ENCODE data around the gene FLAD1.
A peak's percentile ranks its signal among the peaks of the same experiment; 100 is the strongest.

FLAD1 gene

GRCh38 chr1:154951901-154952657, 31.1 kb upstream of the FLAD1 start:
- no peak for DNase-seq (ENCODE audit: low read depth, low spot score)

GRCh38 chr1:154952664-154953063, 30.5 kb upstream of the FLAD1 start:
- no peak for DNase-seq (ENCODE audit: low read depth, low spot score)

GRCh38 chr1:154953611-154954038, 29.5 kb upstream of the FLAD1 start:
- DNase-seq (ENCODE audit: low read depth, low spot score), result no peak

GRCh38 chr1:154954541-154954940, 28.6 kb upstream of the FLAD1 start:
- DNase-seq (ENCODE audit: low read depth, low spot score), result no peak

GRCh38 chr1:154955039-154955717, 28.0 kb upstream of the FLAD1 start:
- DNase-seq (ENCODE audit: low read depth, low spot score), result no peak

- DNase-seq (ENCODE audit: low read depth, low spot score), result peak; percentile 60
Observed at GRCh38 chr1:154955718-154956543, 27.2 kb upstream of the FLAD1 start, which contains the start of gene PBXIP1. Gene PBXIP1, minus strand, starts transcription at chr1:154956099. Its CDS starts 2,378 bp downstream, at chr1:154953721.

- DNase-seq (ENCODE audit: low read depth, low spot score), result no peak
Observed at GRCh38 chr1:154956544-154956941, 26.6 kb upstream of the FLAD1 start.

- no peak for DNase-seq (ENCODE audit: low read depth, low spot score)
Observed at GRCh38 chr1:154957091-154957657, 26.0 kb upstream of the FLAD1 start.

- no peak for DNase-seq (ENCODE audit: low read depth, low spot score)
Observed at GRCh38 chr1:154958036-154958435, 25.1 kb upstream of the FLAD1 start.

GRCh38 chr1:154958681-154959425, 24.3 kb upstream of the FLAD1 start:
- DNase-seq (ENCODE audit: low read depth, low spot score), result no peak

- no peak for DNase-seq (ENCODE audit: low read depth, low spot score)
Observed at GRCh38 chr1:154959426-154959780, 23.7 kb upstream of the FLAD1 start.

- no peak for DNase-seq (ENCODE audit: low read depth, low spot score)
Observed at GRCh38 chr1:154960446-154961136, 22.6 kb upstream of the FLAD1 start.

GRCh38 chr1:154961207-154962155, 21.7 kb upstream of the FLAD1 start, which contains the start of gene PYGO2:
Gene PYGO2, minus strand, starts transcription at chr1:154961782. Its CDS starts 206 bp downstream, at chr1:154961576.
- peak; percentile 55 for DNase-seq (ENCODE audit: low read depth, low spot score)

GRCh38 chr1:154962156-154962749, 20.9 kb upstream of the FLAD1 start:
- no peak for DNase-seq (ENCODE audit: low read depth, low spot score)

GRCh38 chr1:154962795-154963330, 20.3 kb upstream of the FLAD1 start:
- DNase-seq (ENCODE audit: low read depth, low spot score), result no peak

- DNase-seq (ENCODE audit: low read depth, low spot score), result no peak
Observed at GRCh38 chr1:154963643-154964042, 19.5 kb upstream of the FLAD1 start.

- no peak for DNase-seq (ENCODE audit: low read depth, low spot score)
Observed at GRCh38 chr1:154964359-154964758, 18.8 kb upstream of the FLAD1 start.

GRCh38 chr1:154966111-154966510, 17.0 kb upstream of the FLAD1 start:
- DNase-seq (ENCODE audit: low read depth, low spot score), result no peak
